HG02759 (cell line): ENCODE data around the gene SLC6A6.

ENCODE experiments used
- ATAC-seq: cut with Tn5 transposase; IDR thresholded peaks from one replicate; pipeline ENCODE4 v1.9.1; 2021; ENCODE audit warnings: mild to moderate bottlenecking, moderate library complexity; ENCODE audit not compliant: unreplicated experiment

The SLC6A6 gene

DNA sequence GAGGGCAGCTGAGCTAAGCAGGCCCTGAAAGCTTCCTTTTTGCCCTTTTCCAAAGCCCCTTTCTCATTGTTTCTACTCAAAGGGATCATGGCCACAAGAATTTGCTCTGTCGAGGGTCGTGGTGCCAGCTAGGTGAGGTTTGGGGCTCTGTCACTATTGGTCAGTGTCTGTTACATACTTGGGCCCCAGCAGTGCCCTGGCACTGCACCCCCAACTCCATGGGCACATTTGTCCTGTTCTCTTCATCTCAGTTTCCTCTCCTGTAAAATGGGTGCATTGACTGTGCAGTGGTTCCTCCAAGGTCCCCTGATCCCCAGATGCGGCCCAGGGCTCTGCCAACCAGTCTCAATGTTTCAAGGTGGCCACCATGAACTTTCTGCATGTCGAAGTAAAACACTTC, 62.1 kb downstream of the SLC6A6 start:
- no peak for ATAC-seq

DNA sequence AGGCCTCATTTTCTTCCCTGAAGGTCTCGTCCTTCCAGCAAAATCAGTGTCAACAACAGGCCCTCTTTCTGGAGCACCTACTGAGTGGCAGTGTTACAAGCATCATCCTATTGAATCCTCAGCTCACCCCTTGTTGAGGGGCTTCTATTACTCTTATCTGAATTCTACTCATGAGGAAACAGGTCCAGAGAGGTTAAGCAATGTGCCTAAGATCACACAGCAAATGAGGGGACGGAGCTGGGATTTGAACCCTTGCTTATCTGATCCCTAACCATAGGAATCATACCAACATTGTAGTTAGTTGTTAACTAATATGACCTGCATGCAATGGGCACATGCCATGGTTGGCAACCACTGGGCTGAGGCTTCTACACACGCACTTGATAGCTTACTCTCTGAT, 63.0 kb downstream of the SLC6A6 start:
- no peak for ATAC-seq

GRCh38 chr3:14466179-14466903, 63.9 kb downstream of the SLC6A6 start:
- no peak for ATAC-seq

DNA sequence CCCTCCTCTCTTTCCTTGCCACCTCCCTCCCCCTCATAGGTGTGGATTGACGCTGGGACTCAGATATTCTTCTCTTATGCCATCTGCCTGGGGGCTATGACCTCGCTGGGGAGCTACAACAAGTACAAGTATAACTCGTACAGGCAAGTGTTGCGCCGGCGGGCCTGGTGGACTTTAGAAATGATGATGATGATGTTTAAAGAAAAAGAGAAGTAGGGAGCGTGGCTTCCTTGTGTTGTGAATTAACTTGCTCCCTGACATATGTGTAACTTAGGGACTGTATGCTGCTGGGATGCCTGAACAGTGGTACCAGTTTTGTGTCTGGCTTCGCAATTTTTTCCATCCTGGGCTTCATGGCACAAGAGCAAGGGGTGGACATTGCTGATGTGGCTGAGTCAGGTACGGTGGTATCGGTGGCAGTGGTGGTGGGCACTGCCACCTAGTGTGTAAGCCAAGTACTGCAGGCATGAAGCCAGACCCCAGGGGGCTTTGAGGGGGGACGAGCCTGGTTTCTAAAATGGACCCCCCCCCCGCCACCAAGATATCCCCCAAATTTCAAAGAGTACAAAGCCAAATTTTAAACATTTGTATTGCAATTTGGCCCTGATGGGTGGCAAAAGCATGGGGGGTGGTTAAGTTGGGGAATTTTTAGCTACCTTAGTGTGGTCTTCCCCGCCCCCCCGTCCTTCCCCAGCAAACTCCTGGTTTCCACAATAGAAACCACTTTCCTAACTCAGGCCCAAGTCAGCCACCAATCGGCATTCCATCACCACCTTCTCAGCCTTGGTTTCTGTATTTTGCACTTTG, 65.6 kb downstream of the SLC6A6 start:
- no peak for ATAC-seq

DNA sequence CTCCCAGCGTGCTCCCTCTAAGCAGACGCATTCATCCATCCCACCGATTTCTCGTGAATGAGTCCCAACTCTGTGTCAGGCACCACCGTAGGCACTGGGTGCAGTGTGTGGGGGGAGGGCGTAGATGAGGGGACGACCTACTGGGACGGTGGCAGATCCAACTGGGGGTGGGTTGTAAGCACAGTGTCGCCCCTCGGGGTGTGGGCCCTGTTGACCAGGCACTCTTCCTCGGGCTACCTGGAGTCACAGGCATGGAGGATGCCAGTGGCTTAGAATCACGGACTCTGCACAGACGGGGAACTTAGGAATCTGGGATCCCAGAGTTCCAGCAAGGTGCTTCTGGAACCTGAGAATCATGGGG, 66.2 kb downstream of the SLC6A6 start:
- no peak for ATAC-seq

GRCh38 chr3:14470461-14470860, 68.1 kb downstream of the SLC6A6 start:
- ATAC-seq = no peak

GRCh38 chr3:14471016-14471415, 68.6 kb downstream of the SLC6A6 start:
- ATAC-seq = no peak

- ATAC-seq = no peak
Measured at GRCh38 chr3:14471690-14472089, 69.3 kb downstream of the SLC6A6 start.

GRCh38 chr3:14472471-14473351, 70.3 kb downstream of the SLC6A6 start:
- no peak for ATAC-seq

DNA sequence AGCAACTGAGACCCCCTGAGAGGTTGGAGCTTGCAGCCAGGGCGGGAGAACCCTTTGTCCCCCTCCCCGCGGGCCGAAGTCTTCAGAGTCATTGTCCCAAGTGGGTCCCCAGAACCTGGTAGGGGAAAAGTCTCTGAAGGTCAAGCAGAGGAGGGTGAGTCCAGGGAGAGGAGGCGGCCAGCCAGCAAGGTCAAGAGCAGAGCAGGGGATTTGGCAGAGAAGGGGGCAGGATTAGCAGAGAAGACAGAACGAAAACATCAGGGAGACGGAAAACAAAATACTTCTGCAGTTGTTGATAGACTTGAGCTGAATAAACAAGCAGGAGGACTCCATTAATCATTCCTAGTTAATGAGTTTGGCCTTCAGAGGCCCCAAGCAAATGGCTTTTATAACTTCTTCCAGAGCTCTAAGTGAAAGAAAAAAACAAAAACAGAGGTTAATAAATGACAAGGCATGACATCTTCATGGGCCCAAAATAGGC, 71.0 kb downstream of the SLC6A6 start:
- no peak for ATAC-seq

- ATAC-seq = no peak
Measured at GRCh38 chr3:14474363-14475081, 72.1 kb downstream of the SLC6A6 start.

DNA sequence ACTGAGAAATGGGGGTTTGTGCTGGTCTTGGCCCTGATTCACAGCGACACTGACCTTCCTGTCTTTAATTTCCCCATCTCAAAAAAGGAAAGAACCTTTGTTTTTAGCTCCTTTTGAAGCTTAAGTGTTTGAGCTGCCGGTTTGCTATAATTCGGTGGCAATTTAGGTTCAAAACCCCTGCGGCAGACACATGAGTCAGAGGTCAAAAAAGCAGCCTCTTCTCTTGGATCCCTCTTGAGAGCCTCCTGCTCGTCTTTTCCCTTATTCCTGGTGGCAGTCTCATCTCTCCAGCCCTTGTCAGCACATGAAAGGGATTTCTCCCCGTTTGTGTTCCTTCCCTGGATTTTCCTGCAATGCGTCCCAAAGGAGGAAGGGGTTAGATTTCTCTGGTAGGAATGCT, 73.2 kb downstream of the SLC6A6 start:
- no peak for ATAC-seq

GRCh38 chr3:14476583-14477265, 74.3 kb downstream of the SLC6A6 start:
- ATAC-seq = no peak

- ATAC-seq = no peak
Measured at GRCh38 chr3:14477311-14477935, 75.0 kb downstream of the SLC6A6 start.

- ATAC-seq = no peak
Measured at GRCh38 chr3:14478956-14479550, 76.6 kb downstream of the SLC6A6 start.

- ATAC-seq = no peak
Measured at GRCh38 chr3:14479591-14479990, 77.2 kb downstream of the SLC6A6 start.

DNA sequence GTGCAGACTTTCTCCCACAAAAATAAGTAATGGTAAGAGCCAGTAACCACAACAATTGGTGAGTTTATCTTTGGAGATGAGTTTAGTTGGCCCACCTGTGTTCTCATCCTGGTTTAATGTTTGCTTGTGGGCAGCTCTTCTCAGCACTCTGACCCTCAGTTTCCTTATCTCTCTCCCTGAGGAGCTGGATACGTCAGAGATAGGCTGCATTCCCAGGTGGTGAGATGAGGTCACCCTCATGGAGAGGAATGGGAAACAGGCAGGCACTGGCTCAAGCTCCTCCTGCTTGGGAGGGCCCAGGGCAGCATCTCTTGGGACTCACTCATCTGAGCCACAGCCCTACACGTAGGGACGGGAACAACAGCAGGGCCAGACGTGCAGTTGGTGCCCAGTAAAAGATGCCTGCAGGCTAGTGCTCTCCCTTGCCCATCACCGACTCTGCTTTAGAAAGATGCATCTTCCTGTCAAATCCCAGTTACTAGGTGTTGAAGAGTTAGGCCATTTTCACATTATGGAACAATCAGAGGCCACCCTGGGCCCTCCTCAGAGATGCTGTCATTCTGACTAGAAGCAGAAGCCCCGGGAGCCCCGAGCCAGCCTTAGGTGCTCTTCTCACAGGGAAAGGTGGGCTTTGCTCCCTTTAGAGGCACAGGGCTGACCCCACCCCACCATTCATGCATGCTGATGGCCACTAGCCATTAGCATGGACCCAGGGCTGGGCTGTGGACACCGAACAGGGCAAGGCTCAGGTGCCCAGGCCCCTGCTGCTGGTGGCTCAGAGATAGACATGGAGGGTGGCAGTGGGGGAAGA, 78.0 kb downstream of the SLC6A6 start:
- ATAC-seq = no peak

DNA sequence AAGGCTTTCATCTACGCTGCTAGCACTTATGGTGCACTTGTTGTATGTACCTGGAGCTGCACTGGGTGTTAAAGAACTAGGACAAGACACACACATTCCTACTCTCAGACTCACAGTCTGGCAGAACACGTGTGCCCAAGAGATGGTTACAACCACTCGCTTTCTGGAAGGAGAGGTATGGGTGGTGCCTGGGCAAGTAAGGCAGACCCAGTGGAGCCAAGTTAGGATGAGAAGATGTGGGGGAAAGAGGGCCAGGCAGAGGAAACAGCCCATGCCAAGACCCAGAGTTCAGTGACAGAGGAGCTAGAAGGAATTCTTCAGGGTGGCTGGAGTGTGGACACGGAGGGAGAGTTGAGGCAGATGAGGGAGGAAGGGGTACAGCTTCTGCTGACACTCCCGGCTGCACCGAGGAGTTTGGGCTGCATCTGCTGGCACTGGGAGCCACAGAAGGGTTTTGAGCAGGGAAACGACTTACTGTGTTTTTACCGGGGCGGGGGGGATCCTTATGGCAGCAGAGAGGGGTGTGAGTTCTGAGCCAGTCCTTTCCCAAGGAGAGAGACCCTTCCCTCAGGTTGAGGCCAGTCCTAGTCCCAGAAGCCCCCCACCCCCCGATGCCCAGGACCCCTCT, 78.7 kb downstream of the SLC6A6 start:
- no peak for ATAC-seq
